Uterus (tissue), 4 donors: ENCODE data around the gene ABHD10. TPM values are rescaled to one million over a fixed set of nuclear protein-coding genes. Genes with fewer than 3 reads are reported as not detected.

ENCODE experiments used
- DNase-seq, 2 donors: peaks; one replicate each; pipeline ENCODE4 v3.0.0-alpha.2; 2019 to 2020
- H3K27ac ChIP-seq, 2 donors: fragments of 200-600 bp; sonication (generic); 1 replicate in 1 of 2; 2 replicates in 1 of 2; pipeline ENCODE4 v1.5.1; 2016 to 2018
- H3K27me3 ChIP-seq, 2 donors: fragments of 200-600 bp; sonication (generic); one replicate each; pipeline ENCODE4 v1.5.1; 2018 to 2019; ENCODE audit warnings: control low read depth in 1 of 2
- H3K36me3 ChIP-seq, 2 donors: fragments of 200-600 bp; sonication (generic); one replicate each; pipeline ENCODE4 v1.5.1; 2019; ENCODE audit warnings: control low read depth in 1 of 2
- H3K4me1 ChIP-seq, 2 donors: fragments of 200-600 bp; sonication (generic); one replicate each; pipeline ENCODE4 v1.5.1; 2018 to 2019; ENCODE audit warnings: control low read depth in 1 of 2
- H3K4me3 ChIP-seq, 2 donors: fragments of 200-600 bp; sonication (generic); 1 replicate in 1 of 2; 2 replicates in 1 of 2; pipeline ENCODE4 v1.5.1; 2018 to 2019; ENCODE audit warnings: mild to moderate bottlenecking in 1 of 2
- H3K9me3 ChIP-seq, 2 donors: fragments of 200-600 bp; sonication (generic); one replicate each; pipeline ENCODE4 v1.5.1; 2019; ENCODE audit warnings: control low read depth in 1 of 2
- POLR2A ChIP-seq, 2 donors: fragments of 450-650 bp; IDR thresholded peaks; one replicate each; pipeline ENCODE4 v1.6.1; 2016; ENCODE audit warnings: antibody characterized with exemption in 2 of 2, mild to moderate bottlenecking in 1 of 2, moderate library complexity in 1 of 2
- intact Hi-C: fragments of 100-400 bp; cut with DNase I; formaldehyde crosslinking; loops from one replicate; pipeline ENCODE4 v1.15.1; 2023; ENCODE audit warnings: low total_unique reads
- total RNA-seq, 4 donors: library from RNA; depleted of rRNA in 3 of 4; stranded (reverse); fragments of >200 nt in 3 of 4; gene quantifications; one replicate each; pipeline versions ENCODE4 v1.1.0 to v1.2.4, GENCODE V29; 2014 to 2023
- TF ChIP-seq, protein P1 (sequence below), 4 experiments: fragments of 200-600 bp in 2 of 4; fragments of 450-650 bp in 2 of 4; sonication (generic) in 2 of 4; IDR thresholded peaks; one replicate each; pipeline ENCODE4 v1.5.1; 2016 to 2019; ENCODE audit warnings: antibody characterized with exemption in 4 of 4, mild to moderate bottlenecking in 2 of 4, moderate library complexity in 1 of 4
- donor health status: DM: yes; HTN: yes; CAD: no.

Gene ABHD10
- total RNA-seq, 4 donors from 2014 or later = 25.6 to 74.1 (median 35.8) TPM

DNA sequence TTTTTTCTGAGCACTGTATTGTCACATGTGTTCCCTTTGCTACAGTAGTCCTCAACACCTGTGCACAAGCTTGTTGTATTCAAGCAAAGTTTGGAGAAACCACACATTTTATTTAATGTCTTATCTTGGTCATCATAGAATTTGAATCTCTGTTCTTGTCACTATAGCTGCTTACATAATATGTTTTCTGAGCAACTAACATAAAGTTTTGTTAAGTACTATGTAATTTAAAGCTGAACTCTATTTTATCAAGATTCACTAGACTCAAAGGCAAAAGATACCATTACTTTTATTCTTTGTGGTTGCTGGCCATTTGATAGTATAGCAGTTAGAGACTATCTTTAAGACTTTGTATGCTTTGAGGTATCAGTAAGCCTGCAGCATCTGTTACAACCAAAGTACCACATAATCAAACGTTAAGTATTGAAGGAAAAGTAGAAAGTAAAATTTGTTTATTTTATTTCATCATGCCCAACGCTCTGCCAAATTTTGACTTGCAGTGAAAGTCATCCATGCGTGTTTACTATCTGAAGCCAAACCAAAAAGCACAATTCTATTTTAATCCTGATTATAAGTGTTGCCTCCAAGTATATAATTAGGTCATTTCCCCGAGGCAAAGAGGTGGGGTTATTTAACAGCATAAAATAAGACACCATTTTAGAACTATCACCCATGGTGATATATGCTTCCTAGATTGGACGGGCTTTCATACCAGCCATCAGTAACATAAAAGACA, 10.3 kb upstream of the ABHD10 start:
- Histone ChIP-seq H3K36me3 (no peaks in the 10 kb centered on the region), H3K27ac (no peak overlapping the region)
- intact Hi-C loops = loop anchor here (5.0 kb wide), 1 partner anchor 251 kb away; no protein-coding TSS in a partner anchor

DNA sequence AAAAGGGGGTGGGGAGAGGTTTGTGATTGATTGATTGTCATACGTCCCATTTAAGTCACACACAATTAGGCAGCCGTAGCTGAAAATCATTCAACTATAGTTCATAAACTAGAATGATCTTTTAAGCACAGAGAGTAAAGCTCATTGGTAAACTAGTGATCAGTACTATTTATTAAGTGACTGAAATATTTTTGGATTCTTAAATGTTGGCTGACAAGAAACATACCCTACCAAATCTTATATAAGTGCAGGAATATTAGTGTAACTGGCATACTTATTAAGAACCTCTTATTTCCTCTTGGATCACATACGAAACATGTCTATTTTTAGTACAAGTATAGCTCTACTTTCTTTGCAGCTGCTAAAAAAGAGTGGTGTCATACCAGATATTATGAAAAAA, 8.4 kb upstream of the ABHD10 start:
- TF ChIP-seq, protein P1, sequence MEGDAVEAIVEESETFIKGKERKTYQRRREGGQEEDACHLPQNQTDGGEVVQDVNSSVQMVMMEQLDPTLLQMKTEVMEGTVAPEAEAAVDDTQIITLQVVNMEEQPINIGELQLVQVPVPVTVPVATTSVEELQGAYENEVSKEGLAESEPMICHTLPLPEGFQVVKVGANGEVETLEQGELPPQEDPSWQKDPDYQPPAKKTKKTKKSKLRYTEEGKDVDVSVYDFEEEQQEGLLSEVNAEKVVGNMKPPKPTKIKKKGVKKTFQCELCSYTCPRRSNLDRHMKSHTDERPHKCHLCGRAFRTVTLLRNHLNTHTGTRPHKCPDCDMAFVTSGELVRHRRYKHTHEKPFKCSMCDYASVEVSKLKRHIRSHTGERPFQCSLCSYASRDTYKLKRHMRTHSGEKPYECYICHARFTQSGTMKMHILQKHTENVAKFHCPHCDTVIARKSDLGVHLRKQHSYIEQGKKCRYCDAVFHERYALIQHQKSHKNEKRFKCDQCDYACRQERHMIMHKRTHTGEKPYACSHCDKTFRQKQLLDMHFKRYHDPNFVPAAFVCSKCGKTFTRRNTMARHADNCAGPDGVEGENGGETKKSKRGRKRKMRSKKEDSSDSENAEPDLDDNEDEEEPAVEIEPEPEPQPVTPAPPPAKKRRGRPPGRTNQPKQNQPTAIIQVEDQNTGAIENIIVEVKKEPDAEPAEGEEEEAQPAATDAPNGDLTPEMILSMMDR (IDR thresholded peaks at IDR 0.05) = no peak
- TF ChIP-seq POLR2A (IDR thresholded peaks at IDR 0.05) = no peak
- H3K4me1 ChIP-seq = peaks cover 0 to 13% of the 10 kb centered on the region in 2 donors
- no peaks in the 10 kb centered on the region for H3K36me3 ChIP-seq
- intact Hi-C loops = no loop called here
- no peaks in the 10 kb centered on the region for H3K9me3 ChIP-seq
- H3K27me3 ChIP-seq = no peaks in the 10 kb centered on the region
- H3K4me3 ChIP-seq = no peak overlapping the region
- no peak overlapping the region for H3K27ac ChIP-seq
- no peak for DNase-seq

More for the DNA sequence above, 10.3 kb upstream of the ABHD10 start:
- Histone ChIP-seq H3K9me3 (no peaks in the 10 kb centered on the region), H3K4me1 (peaks cover 0 to 13% of the 10 kb centered on the region in 2 donors), H3K27me3 (no peaks in the 10 kb centered on the region), H3K4me3 (no peak overlapping the region)
- no peak for DNase-seq
- TF ChIP-seq, protein P1 (IDR thresholded peaks at IDR 0.05) = no peak
- TF ChIP-seq POLR2A (IDR thresholded peaks at IDR 0.05) = no peak

DNA sequence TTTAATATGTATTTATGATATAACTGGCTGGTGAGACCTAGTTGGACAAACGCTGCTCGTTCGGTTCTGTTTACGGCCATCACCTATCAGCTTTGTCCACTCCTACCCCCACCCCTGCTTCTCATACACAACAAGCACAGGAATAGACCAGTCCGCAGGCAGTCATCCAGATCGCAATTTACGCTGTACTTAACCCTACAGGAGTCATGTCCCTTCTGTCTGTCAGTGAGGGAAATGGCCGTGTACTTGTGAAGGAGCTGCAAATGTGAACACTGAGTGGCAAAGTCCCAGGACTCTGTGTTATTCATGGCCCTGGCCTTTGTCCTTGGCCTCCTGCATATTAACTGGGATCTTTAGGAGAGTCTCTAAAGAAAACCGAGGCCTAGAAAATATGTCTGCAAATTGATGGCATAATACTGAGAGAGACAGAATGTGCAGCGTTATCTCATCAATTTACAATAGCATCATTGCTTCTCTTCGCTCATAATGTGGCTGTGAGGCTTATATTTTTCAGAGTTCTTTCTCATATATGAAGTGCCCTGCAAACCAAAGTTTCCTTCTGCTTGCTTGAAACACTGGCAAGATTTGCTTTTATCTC, 7.2 kb upstream of the ABHD10 start:
- H3K36me3 ChIP-seq = no peaks in the 10 kb centered on the region
- no peaks in the 10 kb centered on the region for H3K27me3 ChIP-seq
- no peak for DNase-seq
- H3K9me3 ChIP-seq = no peaks in the 10 kb centered on the region
- intact Hi-C loops = no loop called here
- H3K4me1 ChIP-seq = peaks cover 0 to 8% of the 10 kb centered on the region in 2 donors
- no peak overlapping the region for H3K4me3 ChIP-seq
- TF ChIP-seq, protein P1 (IDR thresholded peaks at IDR 0.05) = no peak
- no peak for TF ChIP-seq POLR2A (IDR thresholded peaks at IDR 0.05)
- no peak overlapping the region for H3K27ac ChIP-seq

DNA sequence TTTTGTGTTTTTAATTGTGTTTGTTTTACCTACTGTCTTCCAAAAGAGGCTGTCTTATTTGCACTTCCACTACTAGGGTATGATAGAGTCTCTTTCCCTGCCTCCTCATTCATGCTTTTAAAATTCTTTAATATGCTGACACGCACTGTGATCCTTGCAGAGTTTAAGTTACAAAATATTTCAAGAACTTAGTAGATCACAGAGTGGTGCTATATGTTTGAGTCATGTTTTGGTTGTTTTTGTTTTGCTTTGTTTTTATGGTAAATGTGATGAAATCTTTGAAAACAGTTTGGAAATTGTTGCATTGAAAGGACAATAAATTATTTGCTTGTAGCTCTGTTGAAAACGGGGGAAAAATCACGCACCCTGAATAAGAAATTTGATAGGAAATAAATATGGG, 5.9 kb upstream of the ABHD10 start:
- Histone ChIP-seq H3K9me3 (no peaks in the 10 kb centered on the region), H3K4me1 (no peaks in the 10 kb centered on the region), H3K27me3 (no peaks in the 10 kb centered on the region), H3K27ac (no peak overlapping the region), H3K4me3 (no peak overlapping the region), H3K36me3 (no peaks in the 10 kb centered on the region)
- DNase-seq = no peak
- intact Hi-C loops = no loop called here
- TF ChIP-seq, protein P1 (IDR thresholded peaks at IDR 0.05) = no peak
- no peak for TF ChIP-seq POLR2A (IDR thresholded peaks at IDR 0.05)

DNA sequence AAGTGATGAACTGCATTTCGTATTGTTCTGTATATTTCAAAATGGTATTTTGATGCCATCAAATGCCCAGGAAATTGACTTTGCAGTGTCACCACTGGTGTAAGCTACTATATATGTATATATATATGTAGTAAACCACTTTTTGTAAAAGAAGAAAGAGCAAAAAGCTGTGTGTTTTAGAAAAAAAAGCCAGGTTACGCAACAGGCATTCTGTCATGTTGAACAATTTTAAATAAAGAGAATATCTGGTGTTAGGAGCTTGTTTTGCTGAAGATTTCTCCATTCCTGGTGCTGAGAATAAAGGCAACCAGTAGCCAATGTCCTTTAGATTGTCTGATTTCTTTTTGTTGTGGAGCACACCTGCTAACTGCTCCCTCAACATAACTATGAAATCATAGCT, 3.7 kb upstream of the ABHD10 start:
- H3K4me1 ChIP-seq = peaks cover 0 to 3% of the 10 kb centered on the region in 2 donors
- H3K9me3 ChIP-seq = no peaks in the 10 kb centered on the region
- intact Hi-C loops = no loop called here
- no peak for TF ChIP-seq POLR2A (IDR thresholded peaks at IDR 0.05)
- TF ChIP-seq, protein P1 (IDR thresholded peaks at IDR 0.05) = no peak
- no peaks in the 10 kb centered on the region for H3K36me3 ChIP-seq
- H3K4me3 ChIP-seq = no peak overlapping the region
- no peak overlapping the region for H3K27ac ChIP-seq
- no peak for DNase-seq
- H3K27me3 ChIP-seq = no peaks in the 10 kb centered on the region
